WTC11 (cell line): Measurements from ENCODE around the gene PLD5. TPM values are rescaled to one million over a fixed set of nuclear protein-coding genes. Genes with fewer than 3 reads are reported as not detected.

Experiments
- ATAC-seq: fragments of 200-7000 bp; cut with Tn5 transposase; 2 replicates; pipeline ENCODE4 v1.10.0; 2021; ENCODE audit warnings: mild to moderate bottlenecking, moderate library complexity
- CTCF ChIA-PET: fragments of 300-600 bp; sonication (Branson Sonifier 250); formaldehyde crosslinking; loops from one replicate; lab custom pipeline; 2021; ENCODE audit warnings: antibody characterized with exemption; lab: Charles Lee
- POLR2A ChIA-PET: fragments of 350-600 bp; sonication (Branson Sonifier 250); formaldehyde crosslinking; loops from one replicate; lab custom pipeline; 2021; ENCODE audit warnings: antibody characterized with exemption; lab: Charles Lee
- DNase-seq: peaks from one replicate; pipeline ENCODE4 v3.0.0; 2021; ENCODE audit warnings: low spot score
- H3K27ac Mint-ChIP-seq: 2 replicates; pipeline ENCODE4 v1.8.0; 2021; ENCODE audit warnings: mixed read lengths
- H3K27me3 Mint-ChIP-seq: 2 replicates; pipeline ENCODE4 v1.8.0; 2021; ENCODE audit warnings: low read depth, mild to moderate bottlenecking, moderate library complexity, mixed read lengths
- H3K36me3 Mint-ChIP-seq: 2 replicates; pipeline ENCODE4 v1.8.0; 2021; ENCODE audit warnings: mixed read lengths
- H3K4me1 Mint-ChIP-seq: 2 replicates; pipeline ENCODE4 v1.8.0; 2022; ENCODE audit warnings: mixed read lengths
- H3K4me3 Mint-ChIP-seq: 2 replicates; pipeline ENCODE4 v1.8.0; 2021; ENCODE audit warnings: mild to moderate bottlenecking, moderate library complexity, mixed read lengths
- H3K9me3 Mint-ChIP-seq: 2 replicates; pipeline ENCODE4 v1.8.0; 2021; ENCODE audit warnings: mixed read lengths
- ATF1 ChIP-seq: sonication (generic); formaldehyde crosslinking; IDR thresholded peaks from 2 replicates; pipeline ENCODE4 v1.8.1; 2023; ENCODE audit warnings: mild to moderate bottlenecking, moderate library complexity, missing genetic modification reagents
- ESRRA ChIP-seq: sonication (generic); formaldehyde crosslinking; IDR thresholded peaks from 2 replicates; pipeline ENCODE4 v1.8.1; 2022; ENCODE audit warnings: mild to moderate bottlenecking, missing genetic modification reagents, borderline replicate concordance
- ETV6 ChIP-seq: sonication (generic); formaldehyde crosslinking; IDR thresholded peaks from 2 replicates; pipeline ENCODE4 v1.8.1; 2022; ENCODE audit warnings: mild to moderate bottlenecking, missing genetic modification reagents
- FOXP1 ChIP-seq: sonication (generic); formaldehyde crosslinking; IDR thresholded peaks from 2 replicates; pipeline ENCODE4 v1.8.0; 2022; ENCODE audit warnings: missing genetic modification reagents, mild to moderate bottlenecking, moderate library complexity, borderline replicate concordance
- GRHL2 ChIP-seq: fragments of 250-450 bp; sonication (Bioruptor Pico); IDR thresholded peaks from 2 replicates; pipeline ENCODE4 v1.8.0; 2022; ENCODE audit warnings: mild to moderate bottlenecking, moderate library complexity; ENCODE audit not compliant: insufficient replicate concordance, severe bottlenecking
- JUN ChIP-seq: sonication (generic); formaldehyde crosslinking; IDR thresholded peaks from 2 replicates; pipeline ENCODE4 v1.8.0; 2023; ENCODE audit warnings: mild to moderate bottlenecking, missing genetic modification reagents
- NFYB ChIP-seq: sonication (generic); formaldehyde crosslinking; conservative IDR thresholded peaks from 2 replicates; pipeline ENCODE4 v1.8.0; 2022; ENCODE audit warnings: low read depth, missing genetic modification reagents
- NR2C2 ChIP-seq: sonication (generic); formaldehyde crosslinking; IDR thresholded peaks from 2 replicates; pipeline ENCODE4 v1.8.0; 2022; ENCODE audit warnings: mild to moderate bottlenecking, missing genetic modification reagents
- NR3C1 ChIP-seq: sonication (generic); formaldehyde crosslinking; conservative IDR thresholded peaks from 2 replicates; pipeline ENCODE4 v1.8.1; 2023; ENCODE audit warnings: low read depth, mild to moderate bottlenecking, missing genetic modification reagents
- SMAD4 ChIP-seq: sonication (generic); formaldehyde crosslinking; IDR thresholded peaks from 2 replicates; pipeline ENCODE4 v1.8.0; 2022; ENCODE audit warnings: mild to moderate bottlenecking, missing genetic modification reagents
- TCF7 ChIP-seq: sonication (generic); formaldehyde crosslinking; IDR thresholded peaks from 2 replicates; pipeline ENCODE4 v1.8.0; 2022; ENCODE audit warnings: mild to moderate bottlenecking, low read depth, missing genetic modification reagents, moderate library complexity
- TEAD1 ChIP-seq: sonication (generic); formaldehyde crosslinking; IDR thresholded peaks from 2 replicates; pipeline ENCODE4 v1.8.0; 2022; ENCODE audit warnings: mild to moderate bottlenecking, missing genetic modification reagents
- ZNF219 ChIP-seq: sonication (generic); formaldehyde crosslinking; IDR thresholded peaks from 2 replicates; pipeline ENCODE4 v1.8.0; 2023; ENCODE audit warnings: missing genetic modification reagents, mild to moderate bottlenecking, borderline replicate concordance
- ZNF317 ChIP-seq: sonication (generic); formaldehyde crosslinking; IDR thresholded peaks from 2 replicates; pipeline ENCODE4 v1.8.1; 2023; ENCODE audit warnings: low read depth, mild to moderate bottlenecking, moderate library complexity, missing genetic modification reagents, borderline replicate concordance
- ZNF671 ChIP-seq: fragments of 250-450 bp; sonication (Bioruptor Pico); IDR thresholded peaks from 2 replicates; pipeline ENCODE4 v1.8.0; 2021; ENCODE audit warnings: mild to moderate bottlenecking
- total RNA-seq: library from RNA; stranded (reverse); gene quantifications from 3 replicates; pipeline ENCODE4 v1.2.3, GENCODE V29; 2021
- TF ChIP-seq, protein P1 (sequence below): sonication (generic); formaldehyde crosslinking; IDR thresholded peaks from 2 replicates; pipeline ENCODE4 v1.8.0; 2023; ENCODE audit warnings: mild to moderate bottlenecking, missing genetic modification reagents
- TF ChIP-seq, protein P2 (sequence below): sonication (generic); formaldehyde crosslinking; IDR thresholded peaks from 2 replicates; pipeline ENCODE4 v1.8.1; 2022; ENCODE audit warnings: low read depth, mild to moderate bottlenecking, moderate library complexity, missing genetic modification reagents, borderline replicate concordance
- TF ChIP-seq, protein P3 (sequence below): sonication (generic); formaldehyde crosslinking; IDR thresholded peaks from 2 replicates; pipeline ENCODE4 v1.8.1; 2023; ENCODE audit warnings: mild to moderate bottlenecking, missing genetic modification reagents, moderate library complexity
- TF ChIP-seq, protein P4 (sequence below): sonication (generic); formaldehyde crosslinking; IDR thresholded peaks from 2 replicates; pipeline ENCODE4 v1.8.1; 2023; ENCODE audit warnings: mild to moderate bottlenecking, missing genetic modification reagents
- TF ChIP-seq, protein P5 (sequence below): sonication (generic); formaldehyde crosslinking; IDR thresholded peaks from 2 replicates; pipeline ENCODE4 v1.8.0; 2022; ENCODE audit warnings: mild to moderate bottlenecking, missing genetic modification reagents
- TF ChIP-seq, protein P6 (sequence below): fragments of 250-450 bp; sonication (Bioruptor Pico); IDR thresholded peaks from 2 replicates; pipeline ENCODE4 v1.9.0; 2021; ENCODE audit warnings: moderate library complexity, mild to moderate bottlenecking, inconsistent platforms, borderline replicate concordance
- TF ChIP-seq, protein P7 (sequence below): sonication (generic); formaldehyde crosslinking; IDR thresholded peaks from 2 replicates; pipeline ENCODE4 v1.8.0; 2023; ENCODE audit warnings: missing genetic modification reagents
- TF ChIP-seq, protein P8 (sequence below): sonication (generic); formaldehyde crosslinking; IDR thresholded peaks from 2 replicates; pipeline ENCODE4 v1.8.1; 2022; ENCODE audit warnings: mild to moderate bottlenecking, missing genetic modification reagents, moderate library complexity, borderline replicate concordance

PLD5 gene
- total RNA-seq, 1 experiment from 2014 or later: 6.4 TPM

DNA sequence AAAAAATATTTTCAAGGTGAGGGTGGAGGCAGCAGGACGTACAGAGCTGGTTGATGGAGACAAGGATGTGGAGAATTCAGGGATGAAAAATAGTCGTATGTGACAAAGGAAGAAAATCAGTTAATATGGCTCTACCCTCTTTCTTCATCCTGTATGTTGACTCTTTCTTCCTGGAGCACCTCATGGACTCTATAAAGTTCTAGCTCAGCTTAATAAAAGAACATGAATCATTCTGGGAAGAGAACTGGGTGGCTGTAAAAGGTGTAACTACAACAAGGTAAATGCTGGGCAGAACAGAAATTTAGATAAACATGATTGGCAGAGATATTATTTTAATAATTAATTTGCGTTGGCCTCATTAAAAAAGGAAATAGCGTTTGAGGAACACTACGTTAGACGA, 283.8 kb downstream of the PLD5 start (continued):
- TF ChIP-seq, protein P1, sequence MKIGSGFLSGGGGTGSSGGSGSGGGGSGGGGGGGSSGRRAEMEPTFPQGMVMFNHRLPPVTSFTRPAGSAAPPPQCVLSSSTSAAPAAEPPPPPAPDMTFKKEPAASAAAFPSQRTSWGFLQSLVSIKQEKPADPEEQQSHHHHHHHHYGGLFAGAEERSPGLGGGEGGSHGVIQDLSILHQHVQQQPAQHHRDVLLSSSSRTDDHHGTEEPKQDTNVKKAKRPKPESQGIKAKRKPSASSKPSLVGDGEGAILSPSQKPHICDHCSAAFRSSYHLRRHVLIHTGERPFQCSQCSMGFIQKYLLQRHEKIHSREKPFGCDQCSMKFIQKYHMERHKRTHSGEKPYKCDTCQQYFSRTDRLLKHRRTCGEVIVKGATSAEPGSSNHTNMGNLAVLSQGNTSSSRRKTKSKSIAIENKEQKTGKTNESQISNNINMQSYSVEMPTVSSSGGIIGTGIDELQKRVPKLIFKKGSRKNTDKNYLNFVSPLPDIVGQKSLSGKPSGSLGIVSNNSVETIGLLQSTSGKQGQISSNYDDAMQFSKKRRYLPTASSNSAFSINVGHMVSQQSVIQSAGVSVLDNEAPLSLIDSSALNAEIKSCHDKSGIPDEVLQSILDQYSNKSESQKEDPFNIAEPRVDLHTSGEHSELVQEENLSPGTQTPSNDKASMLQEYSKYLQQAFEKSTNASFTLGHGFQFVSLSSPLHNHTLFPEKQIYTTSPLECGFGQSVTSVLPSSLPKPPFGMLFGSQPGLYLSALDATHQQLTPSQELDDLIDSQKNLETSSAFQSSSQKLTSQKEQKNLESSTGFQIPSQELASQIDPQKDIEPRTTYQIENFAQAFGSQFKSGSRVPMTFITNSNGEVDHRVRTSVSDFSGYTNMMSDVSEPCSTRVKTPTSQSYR (CRISPR knock-in tag): no peak
- no peak for TF ChIP-seq NR3C1
- no peak for TF ChIP-seq TCF7 (CRISPR knock-in tag)
- TF ChIP-seq, protein P2, sequence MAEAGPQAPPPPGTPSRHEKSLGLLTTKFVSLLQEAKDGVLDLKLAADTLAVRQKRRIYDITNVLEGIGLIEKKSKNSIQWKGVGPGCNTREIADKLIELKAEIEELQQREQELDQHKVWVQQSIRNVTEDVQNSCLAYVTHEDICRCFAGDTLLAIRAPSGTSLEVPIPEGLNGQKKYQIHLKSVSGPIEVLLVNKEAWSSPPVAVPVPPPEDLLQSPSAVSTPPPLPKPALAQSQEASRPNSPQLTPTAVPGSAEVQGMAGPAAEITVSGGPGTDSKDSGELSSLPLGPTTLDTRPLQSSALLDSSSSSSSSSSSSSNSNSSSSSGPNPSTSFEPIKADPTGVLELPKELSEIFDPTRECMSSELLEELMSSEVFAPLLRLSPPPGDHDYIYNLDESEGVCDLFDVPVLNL: no peak
- TF ChIP-seq, all 79 proteins: peak for 0

DNA sequence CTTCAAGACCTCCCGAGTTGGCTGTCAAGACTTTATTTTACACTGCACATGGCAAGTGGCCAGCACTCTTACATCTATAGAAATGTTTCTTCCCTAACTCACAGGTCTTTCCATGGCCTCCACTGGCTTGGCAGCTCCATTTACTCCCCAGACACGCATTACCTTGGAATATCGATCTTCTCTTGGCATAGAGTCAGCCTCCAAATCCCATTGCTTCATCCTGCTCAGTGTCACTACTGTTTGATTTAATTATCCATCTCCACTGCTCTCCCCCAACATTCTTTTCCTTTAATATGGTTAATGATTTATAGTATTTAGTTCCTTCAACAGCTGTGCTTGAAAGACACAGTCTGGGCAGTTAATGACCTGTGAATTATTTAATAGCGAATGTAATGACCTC, 284.4 kb downstream of the PLD5 start:
- CTCF ChIA-PET: no interaction called here
- no peak for ATAC-seq

DNA sequence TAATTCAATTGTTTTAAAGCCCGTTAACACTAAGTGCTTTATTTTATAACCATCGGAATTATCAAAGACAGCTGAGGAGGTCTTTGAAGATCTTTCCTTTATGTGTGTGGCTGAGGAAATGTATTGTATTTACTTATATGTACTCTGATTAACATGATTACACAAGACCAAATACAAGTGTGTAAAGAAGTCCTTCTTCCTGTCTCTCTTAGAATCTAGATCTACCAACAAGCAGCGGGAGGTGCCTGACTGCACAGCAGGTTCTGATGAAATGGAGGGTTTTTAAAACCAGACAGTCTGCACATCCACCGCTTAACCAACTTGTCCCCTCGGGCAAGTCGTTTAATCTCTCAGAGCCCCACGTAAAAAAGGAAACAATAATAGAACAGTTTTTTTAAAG, 285.1 kb downstream of the PLD5 start:
- H3K36me3 Mint-ChIP-seq: peaks cover 2% of the 10 kb centered on the region; the same call in 1 of the 2 replicates
- H3K27ac Mint-ChIP-seq: no peak overlapping the region
- no peak for DNase-seq
- CTCF ChIA-PET: no interaction called here
- POLR2A ChIA-PET: no interaction called here
- peaks cover 14% of the 10 kb centered on the region for H3K4me1 Mint-ChIP-seq
- no peak for ATAC-seq
- H3K9me3 Mint-ChIP-seq: peaks cover 8% of the 10 kb centered on the region; the same call in 1 of the 2 replicates
- H3K27me3 Mint-ChIP-seq: no peaks in the 10 kb centered on the region
- TF ChIP-seq GRHL2 (no peak), ETV6 (CRISPR knock-in tag) (no peak), ZNF219 (CRISPR knock-in tag) (no peak), FOXP1 (no peak), SMAD4 (CRISPR knock-in tag) (no peak), NR2C2 (no peak), NR3C1 (no peak), JUN (CRISPR knock-in tag) (no peak), NFYB (CRISPR knock-in tag) (no peak), ZNF671 (CRISPR knock-in tag) (no peak), ZNF317 (CRISPR knock-in tag) (no peak), ESRRA (CRISPR knock-in tag) (no peak), TEAD1 (CRISPR knock-in tag) (no peak)
- TF ChIP-seq, protein P3, sequence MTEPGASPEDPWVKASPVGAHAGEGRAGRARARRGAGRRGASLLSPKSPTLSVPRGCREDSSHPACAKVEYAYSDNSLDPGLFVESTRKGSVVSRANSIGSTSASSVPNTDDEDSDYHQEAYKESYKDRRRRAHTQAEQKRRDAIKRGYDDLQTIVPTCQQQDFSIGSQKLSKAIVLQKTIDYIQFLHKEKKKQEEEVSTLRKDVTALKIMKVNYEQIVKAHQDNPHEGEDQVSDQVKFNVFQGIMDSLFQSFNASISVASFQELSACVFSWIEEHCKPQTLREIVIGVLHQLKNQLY (CRISPR knock-in tag): no peak
- TF ChIP-seq, protein P4, sequence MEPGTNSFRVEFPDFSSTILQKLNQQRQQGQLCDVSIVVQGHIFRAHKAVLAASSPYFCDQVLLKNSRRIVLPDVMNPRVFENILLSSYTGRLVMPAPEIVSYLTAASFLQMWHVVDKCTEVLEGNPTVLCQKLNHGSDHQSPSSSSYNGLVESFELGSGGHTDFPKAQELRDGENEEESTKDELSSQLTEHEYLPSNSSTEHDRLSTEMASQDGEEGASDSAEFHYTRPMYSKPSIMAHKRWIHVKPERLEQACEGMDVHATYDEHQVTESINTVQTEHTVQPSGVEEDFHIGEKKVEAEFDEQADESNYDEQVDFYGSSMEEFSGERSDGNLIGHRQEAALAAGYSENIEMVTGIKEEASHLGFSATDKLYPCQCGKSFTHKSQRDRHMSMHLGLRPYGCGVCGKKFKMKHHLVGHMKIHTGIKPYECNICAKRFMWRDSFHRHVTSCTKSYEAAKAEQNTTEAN (CRISPR knock-in tag): no peak
- TF ChIP-seq, protein P2: no peak
- TF ChIP-seq, protein P5, sequence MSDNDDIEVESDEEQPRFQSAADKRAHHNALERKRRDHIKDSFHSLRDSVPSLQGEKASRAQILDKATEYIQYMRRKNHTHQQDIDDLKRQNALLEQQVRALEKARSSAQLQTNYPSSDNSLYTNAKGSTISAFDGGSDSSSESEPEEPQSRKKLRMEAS (CRISPR knock-in tag): no peak
- TF ChIP-seq, protein P6, sequence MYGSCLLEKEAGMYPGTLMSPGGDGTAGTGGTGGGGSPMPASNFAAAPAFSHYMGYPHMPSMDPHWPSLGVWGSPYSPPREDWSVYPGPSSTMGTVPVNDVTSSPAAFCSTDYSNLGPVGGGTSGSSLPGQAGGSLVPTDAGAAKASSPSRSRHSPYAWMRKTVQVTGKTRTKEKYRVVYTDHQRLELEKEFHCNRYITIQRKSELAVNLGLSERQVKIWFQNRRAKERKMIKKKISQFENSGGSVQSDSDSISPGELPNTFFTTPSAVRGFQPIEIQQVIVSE: no peak
- no peak overlapping the region for H3K4me3 Mint-ChIP-seq

More for the DNA sequence above, 284.4 kb downstream of the PLD5 start:
- H3K4me1 Mint-ChIP-seq: peaks cover 20% of the 10 kb centered on the region
- DNase-seq: no peak
- POLR2A ChIA-PET: no interaction called here
- TF ChIP-seq ATF1 (CRISPR knock-in tag): no peak
- TF ChIP-seq, protein P7, sequence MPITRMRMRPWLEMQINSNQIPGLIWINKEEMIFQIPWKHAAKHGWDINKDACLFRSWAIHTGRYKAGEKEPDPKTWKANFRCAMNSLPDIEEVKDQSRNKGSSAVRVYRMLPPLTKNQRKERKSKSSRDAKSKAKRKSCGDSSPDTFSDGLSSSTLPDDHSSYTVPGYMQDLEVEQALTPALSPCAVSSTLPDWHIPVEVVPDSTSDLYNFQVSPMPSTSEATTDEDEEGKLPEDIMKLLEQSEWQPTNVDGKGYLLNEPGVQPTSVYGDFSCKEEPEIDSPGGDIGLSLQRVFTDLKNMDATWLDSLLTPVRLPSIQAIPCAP (CRISPR knock-in tag): no peak
- TF ChIP-seq, protein P8, sequence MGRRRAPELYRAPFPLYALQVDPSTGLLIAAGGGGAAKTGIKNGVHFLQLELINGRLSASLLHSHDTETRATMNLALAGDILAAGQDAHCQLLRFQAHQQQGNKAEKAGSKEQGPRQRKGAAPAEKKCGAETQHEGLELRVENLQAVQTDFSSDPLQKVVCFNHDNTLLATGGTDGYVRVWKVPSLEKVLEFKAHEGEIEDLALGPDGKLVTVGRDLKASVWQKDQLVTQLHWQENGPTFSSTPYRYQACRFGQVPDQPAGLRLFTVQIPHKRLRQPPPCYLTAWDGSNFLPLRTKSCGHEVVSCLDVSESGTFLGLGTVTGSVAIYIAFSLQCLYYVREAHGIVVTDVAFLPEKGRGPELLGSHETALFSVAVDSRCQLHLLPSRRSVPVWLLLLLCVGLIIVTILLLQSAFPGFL: no peak
- H3K27ac Mint-ChIP-seq: no peak overlapping the region
- no peak overlapping the region for H3K4me3 Mint-ChIP-seq
- no peaks in the 10 kb centered on the region for H3K27me3 Mint-ChIP-seq
- H3K9me3 Mint-ChIP-seq: peaks cover 8% of the 10 kb centered on the region; the same call in 1 of the 2 replicates
- peaks cover 2% of the 10 kb centered on the region; the same call in 1 of the 2 replicates for H3K36me3 Mint-ChIP-seq
